T-helper 1 cell (primary cell): ENCODE measurements around the gene SULT6B1.
"Not testable (repeated sequence)": the region's sequence is repeated elsewhere in the genome, so short reads cannot be mapped to it uniquely, and the experiment has no call there.

Source experiments
- DNase-seq, 5 donors: peaks; one replicate each; pipeline ENCODE4 v3.0.0-alpha.2; 2012 to 2020

Gene SULT6B1

DNA sequence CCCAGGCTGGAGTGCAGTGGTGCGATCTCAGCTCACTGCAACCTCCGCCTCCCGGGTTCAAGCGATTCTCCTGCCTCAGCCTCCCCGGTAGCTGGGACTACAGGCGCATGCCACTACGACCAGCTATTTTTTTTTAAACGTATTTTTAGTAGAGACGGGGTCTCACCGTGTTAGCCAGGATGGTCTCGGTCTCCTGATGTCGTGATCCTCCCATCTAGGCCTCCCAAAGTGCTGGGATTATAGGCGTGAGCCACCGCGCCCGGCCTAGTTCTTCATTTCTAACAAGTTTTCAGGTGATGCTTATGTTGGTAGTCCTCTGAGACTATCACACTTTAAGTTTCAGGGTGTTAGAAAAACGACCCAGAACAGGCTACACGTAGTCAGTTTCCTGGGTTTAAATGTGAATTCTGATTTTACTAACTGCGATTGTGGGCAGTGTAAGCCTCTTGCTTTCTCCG lies 7.4 kb upstream of the SULT6B1 start:
- DNase-seq: not testable (repeated sequence)

GRCh38 chr2:37192551-37192950 lies 4.1 kb upstream of the SULT6B1 start:
- no peak for DNase-seq

DNA sequence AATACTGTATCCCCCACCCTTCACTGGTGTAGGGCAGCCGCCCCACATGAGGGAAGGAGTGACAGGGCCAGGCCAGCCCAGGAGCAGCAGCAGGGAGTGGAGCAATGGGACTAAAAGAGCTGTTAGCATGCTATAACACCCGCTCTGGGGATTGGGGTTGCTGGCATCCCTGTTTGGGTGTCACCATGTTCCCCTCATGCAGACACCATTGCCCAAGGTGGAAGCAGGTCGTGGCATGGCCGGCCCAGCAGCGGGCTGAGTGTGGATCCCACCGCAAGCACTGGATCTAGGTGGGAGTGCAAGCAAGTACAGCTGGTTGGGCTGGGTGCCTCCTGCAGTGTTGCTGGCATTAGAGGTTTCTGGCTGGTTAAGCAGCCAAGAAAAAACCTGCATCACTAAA lies 3.3 kb upstream of the SULT6B1 start:
- DNase-seq: no peak

DNA sequence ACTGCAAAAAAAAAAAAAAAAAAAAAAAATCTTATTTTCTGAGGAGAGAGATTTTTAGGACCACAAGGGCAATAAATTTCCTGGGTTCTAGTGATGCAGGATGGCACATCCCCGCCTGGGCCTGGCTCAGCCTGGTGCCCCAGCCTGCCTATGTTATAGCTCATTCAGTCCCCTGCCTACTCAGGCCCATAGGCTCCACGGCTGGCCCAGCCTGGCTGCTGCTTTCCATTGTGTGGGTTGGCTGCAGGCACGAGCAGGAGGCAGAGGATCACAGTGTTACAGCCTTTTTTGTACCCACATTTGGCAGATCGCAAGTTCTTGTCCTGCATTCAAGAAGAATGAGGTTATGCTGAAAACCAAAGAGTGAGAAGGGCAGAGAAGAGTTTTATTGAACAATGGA lies 2.8 kb upstream of the SULT6B1 start:
- no peak for DNase-seq

- peak in 1 of 5 donors; percentile 55 for DNase-seq
These were observed 1.8 kb upstream of the SULT6B1 start for GRCh38 chr2:37190290-37190689.

DNA sequence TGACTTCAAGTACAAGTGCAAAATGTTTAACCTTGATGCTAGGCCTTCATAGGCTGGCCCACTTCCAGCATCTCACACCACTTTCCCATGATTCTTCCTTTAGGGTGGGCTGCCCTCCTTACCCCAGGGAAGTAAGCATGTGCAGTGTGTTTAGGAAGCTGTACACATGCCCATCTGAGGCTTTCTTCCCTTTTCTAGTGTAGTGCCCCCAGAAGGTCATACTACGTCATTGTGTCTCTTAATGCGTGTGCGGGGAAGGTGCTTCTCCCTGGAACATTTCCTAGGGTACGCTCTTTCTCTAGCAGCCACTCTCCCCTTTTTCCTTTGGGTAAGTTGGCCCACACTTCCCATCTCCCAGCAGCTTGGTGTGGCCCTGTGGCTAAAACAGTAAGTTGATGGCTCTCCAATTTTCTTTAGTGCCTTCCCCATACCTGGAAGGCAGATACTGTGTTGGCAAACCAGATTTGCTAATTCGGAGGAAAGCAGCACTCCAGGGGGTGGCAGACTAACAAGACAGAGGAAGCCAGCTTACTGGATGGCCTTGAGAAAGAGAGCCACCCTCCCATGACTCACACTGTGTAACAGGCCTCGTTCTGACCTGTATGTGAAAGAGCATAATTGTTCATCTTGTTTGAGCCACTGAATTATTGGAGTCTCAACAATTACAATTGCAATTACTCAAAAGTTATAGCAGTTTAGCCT lies 1.1 kb upstream of the SULT6B1 start:
- DNase-seq: peak in 1 of 5 donors; percentile 35

DNA sequence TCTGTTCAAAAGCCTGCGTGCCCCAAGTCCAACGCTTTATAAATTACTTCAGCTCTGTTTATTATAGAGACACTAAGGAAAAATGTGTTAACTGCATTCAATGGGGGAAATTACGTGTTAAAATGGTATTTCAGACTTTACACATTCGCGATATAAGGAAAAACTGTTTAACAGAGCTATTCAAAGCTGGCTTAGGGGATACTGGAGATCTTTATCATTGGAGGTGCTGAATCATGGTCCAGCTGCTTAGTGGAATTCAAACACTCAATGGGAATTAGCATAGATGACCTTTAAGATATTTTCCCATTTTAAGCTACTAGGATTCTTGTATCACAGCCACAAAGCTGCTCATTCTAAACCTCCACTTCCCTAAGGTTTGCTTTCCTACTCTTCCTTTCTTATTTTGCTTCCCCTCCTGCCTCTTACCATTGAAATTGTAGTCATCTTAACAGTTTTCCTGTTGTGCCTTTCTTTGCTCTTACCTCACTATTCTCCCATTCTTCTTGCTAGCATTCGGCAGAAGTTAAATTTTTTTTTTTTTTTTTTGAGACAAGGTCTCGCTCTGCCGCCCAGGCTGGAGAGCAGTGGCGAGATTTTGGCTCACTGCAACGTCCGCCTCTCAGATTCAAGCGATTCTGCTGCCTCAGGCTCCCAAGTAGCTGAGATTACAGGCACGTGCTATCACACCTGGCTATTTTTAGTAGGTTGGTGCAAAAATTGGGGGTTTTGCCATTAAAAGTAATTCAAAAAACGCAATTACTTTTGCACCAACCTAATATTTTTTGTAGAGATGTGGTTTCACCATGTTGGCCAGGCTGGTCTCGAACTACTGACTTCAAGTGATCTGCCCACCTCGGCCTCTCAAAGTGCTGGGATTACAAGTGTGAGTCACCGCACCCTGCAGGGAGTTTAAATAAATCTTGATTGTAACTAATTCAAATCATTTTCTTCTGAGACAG lies 6.5 kb downstream of the SULT6B1 start:
- no peak for DNase-seq

DNA sequence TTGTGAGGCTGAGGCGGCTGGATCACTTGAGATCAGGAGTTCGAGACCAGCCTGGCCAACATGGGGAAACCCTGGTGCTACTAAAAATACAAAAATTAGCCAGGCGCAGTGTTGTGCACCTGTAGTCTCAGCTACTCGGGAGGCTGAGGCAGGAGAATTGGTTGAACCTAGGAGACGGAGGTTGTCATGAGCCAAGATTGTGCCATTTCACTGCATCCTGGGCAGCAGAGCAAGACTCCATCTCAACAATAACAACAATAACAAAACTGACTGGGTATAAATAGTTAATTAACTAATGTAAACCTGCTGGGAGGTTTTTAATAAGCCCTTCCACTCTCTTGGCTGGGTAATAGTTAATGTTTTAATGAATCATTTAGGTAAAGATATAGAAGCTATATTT lies 7.8 kb downstream of the SULT6B1 start:
- no peak for DNase-seq

GRCh38 chr2:37180006-37180639 lies 8.3 kb downstream of the SULT6B1 start:
- DNase-seq: no peak

DNA sequence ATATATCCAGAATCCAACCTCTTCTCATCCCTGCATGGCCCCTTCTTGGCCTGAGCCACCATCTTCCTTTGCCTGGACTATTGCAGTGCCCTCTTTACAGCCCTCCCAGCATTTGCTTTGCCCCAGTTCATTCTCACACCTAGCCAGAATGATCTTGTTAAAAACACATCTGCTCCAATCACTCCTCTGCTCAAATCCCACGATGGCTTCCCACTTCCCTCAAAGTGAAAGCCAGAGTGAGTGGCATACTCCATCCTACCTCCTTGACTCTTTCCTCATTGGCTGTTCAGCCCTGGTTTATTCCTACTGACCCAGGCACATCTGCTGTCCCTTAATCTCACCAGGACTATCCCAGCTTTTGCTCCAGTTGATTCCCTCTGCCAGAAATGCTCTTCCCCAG lies 14.7 kb downstream of the SULT6B1 start:
- DNase-seq: no peak

- DNase-seq: no peak
These were observed 16.9 kb downstream of the SULT6B1 start for GRCh38 chr2:37171624-37171950.

- DNase-seq: peak in 1 of 5 donors; percentile 41
These were observed 20.1 kb downstream of the SULT6B1 start for GRCh38 chr2:37168217-37168981.

GRCh38 chr2:37167636-37168180 lies 20.8 kb downstream of the SULT6B1 start:
- DNase-seq: no peak

GRCh38 chr2:37164757-37165156 lies 23.7 kb downstream of the SULT6B1 start:
- DNase-seq: no peak

GRCh38 chr2:37156857-37157714 lies 31.4 kb downstream of the SULT6B1 start, which contains the start of gene EIF2AK2:
EIF2AK2 (minus strand) TSS chr2:37156980; CDS start chr2:37147806, 9,174 bp downstream.
- peak; percentile 65 to 79 (median 79) for DNase-seq

DNA sequence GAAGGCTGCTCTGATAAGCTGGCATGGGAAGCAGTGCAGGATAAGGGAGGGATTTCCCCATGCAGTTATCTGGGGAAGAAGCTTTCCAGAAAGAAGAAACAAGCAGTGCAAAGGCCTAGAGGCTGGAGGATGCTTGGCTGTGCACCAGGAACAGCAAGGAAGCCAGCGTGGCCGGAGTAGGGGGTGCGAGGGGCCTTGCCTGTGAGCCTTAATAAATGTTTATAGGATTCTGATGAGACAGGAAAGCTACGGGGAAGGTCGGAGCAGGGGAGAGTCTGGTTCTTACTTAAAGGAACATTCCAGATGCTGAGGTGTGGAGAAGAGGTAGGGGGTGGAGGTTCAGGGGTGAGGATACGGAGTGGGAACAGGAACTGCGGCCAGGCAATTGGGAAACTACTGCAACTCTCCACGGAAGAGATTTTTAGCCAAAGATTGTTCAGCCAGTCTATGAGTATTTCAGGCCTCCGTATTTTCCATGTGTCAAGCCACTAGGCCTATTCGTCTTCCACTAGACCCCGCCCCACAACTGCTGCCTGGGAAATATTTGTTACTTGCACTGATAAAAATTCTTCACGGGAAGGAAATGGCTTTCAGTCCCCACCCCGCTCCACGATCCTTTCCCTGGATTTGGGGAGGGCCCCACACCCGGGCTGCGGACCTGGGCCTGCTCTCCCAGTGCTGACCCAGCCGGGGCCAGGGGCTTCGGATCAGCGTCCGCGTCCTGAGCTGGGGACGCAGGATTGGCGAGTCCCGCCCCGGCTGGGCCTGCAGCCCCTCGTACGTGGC lies 32.2 kb downstream of the SULT6B1 start:
- peak in 2 of 5 donors; percentile 14 to 19 for DNase-seq

DNA sequence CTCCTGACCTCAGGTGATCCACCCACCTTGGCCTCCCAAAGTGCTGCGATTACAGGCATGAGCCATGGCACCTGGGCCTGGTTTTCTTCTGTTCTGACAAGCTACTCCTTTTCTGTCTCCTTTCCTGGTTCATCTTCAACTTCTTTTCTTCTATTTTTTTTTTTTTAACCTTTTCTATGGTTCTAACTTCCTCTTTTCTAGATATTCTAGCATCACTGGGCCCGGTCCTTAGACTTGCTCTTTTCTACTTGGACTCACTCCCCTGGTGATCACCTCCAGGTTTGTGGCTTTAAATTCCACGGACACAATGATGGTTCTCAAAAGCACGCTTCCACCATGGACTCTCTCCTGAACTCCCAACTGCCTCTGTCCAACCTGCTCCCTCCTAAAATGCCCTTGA lies 33.7 kb downstream of the SULT6B1 start:
- DNase-seq: no peak

DNA sequence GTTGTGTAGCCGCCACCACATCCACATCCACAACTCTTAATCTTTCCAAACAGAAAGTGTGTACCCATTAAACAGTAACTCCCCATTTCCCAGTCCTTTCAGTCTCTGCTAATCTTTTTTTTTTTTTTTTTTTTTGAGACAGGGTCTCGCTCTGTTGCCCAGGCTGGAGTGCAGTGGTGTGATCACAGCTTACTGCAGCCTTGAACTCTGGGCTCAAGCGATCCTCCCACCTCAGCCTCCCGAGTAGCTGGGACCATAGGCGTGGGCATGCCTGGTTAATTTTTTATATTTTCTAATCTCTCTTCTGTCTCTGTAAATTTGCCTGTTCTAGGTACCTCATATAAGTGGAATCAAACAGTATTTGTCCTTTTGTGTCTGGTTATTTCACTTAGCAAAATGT lies 35.2 kb downstream of the SULT6B1 start:
- no peak for DNase-seq

GRCh38 chr2:37149626-37150322 lies 38.7 kb downstream of the SULT6B1 start:
- peak in 1 of 5 donors; percentile 47 for DNase-seq

- no peak for DNase-seq
These were observed 40.1 kb downstream of the SULT6B1 start for GRCh38 chr2:37148325-37148724.
